ENCODE results near the gene ARHGAP42. TPM values are rescaled to one million over a fixed set of nuclear protein-coding genes. Genes with fewer than 3 reads are reported as not detected.

The ARHGAP42 gene
- total RNA-seq, 1 donor from 2014 or later: 0.10 TPM

DNA sequence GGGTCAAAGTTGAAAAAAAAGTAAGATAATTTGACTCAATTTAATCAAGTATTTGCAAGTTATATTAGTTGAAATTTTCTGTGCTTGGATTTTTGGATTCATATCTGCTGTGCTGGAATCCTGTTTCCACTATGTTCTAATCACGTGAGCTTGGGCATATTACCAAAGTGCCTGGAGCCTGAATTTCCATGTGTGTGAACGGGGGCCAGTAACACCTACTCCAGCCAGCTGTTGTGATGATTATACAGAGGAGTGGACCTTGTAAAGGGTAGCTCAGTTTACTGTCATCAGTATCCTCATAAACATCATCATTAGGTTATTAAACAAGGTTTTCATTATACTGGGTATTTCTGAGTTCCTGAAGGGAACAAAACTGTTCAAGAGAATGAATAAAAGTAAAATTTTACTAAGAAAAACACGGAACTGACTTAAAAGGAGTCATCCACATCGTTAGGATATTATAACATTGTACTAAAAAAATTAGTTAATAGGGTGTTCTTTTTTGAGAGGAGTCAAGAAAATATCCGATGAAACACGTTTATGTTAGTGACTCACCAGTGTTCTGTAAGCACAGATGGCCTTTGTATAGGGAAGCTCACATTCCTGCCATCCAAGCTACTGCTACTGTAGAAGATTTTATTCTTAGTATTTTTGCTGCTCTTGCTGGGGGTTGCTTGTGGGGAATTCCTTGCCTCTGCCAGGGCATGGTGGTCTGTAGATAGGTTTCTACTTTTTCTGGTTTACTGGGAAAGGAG is 144.1 kb downstream of the ARHGAP42 start:
- no peak for DNase-seq (ENCODE audit: low spot score)
- no peaks in the 10 kb centered on the region for H3K9me3 Mint-ChIP-seq
- intact Hi-C loops (cut with micrococcal nuclease): no loop called here
- H3K4me3 Mint-ChIP-seq: no peak overlapping the region
- H3K4me1 Mint-ChIP-seq (ENCODE audit: low read depth): no peaks in the 10 kb centered on the region
- H3K27me3 Mint-ChIP-seq (ENCODE audit: insufficient read depth): no peaks in the 10 kb centered on the region
- H3K36me3 Mint-ChIP-seq (ENCODE audit: low read depth): no peaks in the 10 kb centered on the region
- no peak overlapping the region for H3K27ac Mint-ChIP-seq

DNA sequence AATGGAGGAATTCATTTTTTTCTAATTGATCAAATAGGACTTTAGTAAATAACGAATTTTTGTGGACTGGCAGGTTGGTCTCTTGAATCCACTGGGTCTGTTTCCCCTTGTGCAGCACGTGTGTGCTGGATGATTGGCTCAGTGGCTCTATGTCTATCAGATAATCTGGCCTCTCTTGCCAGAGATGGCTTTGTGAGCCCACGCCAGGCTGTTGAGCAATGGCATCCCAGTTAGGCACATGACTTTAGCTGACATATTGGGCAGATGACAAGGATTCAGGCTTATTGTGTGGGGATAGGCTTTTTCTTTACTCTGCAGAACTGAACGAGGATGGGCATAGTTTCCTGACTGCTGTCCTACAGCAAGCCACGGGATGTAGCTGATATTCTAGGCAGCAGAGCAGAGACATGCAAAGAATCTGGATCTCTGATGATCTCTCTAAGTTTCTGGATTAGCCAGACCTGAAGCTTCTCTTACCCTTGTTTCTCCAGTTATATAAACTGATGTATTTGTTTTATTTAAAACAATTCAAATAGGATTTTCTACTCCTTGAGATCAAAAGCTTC is 144.9 kb downstream of the ARHGAP42 start:
- H3K27me3 Mint-ChIP-seq (ENCODE audit: insufficient read depth): no peaks in the 10 kb centered on the region
- no peaks in the 10 kb centered on the region for H3K4me1 Mint-ChIP-seq (ENCODE audit: low read depth)
- no peaks in the 10 kb centered on the region for H3K36me3 Mint-ChIP-seq (ENCODE audit: low read depth)
- H3K27ac Mint-ChIP-seq: no peak overlapping the region
- DNase-seq (ENCODE audit: low spot score): no peak
- intact Hi-C loops (cut with micrococcal nuclease): no loop called here
- H3K9me3 Mint-ChIP-seq: no peaks in the 10 kb centered on the region
- no peak overlapping the region for H3K4me3 Mint-ChIP-seq

GRCh38 chr11:100832829-100833228 is 145.7 kb downstream of the ARHGAP42 start:
- intact Hi-C loops (cut with micrococcal nuclease): no loop called here
- no peak for DNase-seq (ENCODE audit: low spot score)
- Mint-ChIP-seq H3K27me3 (ENCODE audit: insufficient read depth) (no peaks in the 10 kb centered on the region), H3K4me1 (ENCODE audit: low read depth) (no peaks in the 10 kb centered on the region), H3K27ac (no peak overlapping the region), H3K36me3 (ENCODE audit: low read depth) (no peaks in the 10 kb centered on the region), H3K4me3 (no peak overlapping the region), H3K9me3 (no peaks in the 10 kb centered on the region)

DNA sequence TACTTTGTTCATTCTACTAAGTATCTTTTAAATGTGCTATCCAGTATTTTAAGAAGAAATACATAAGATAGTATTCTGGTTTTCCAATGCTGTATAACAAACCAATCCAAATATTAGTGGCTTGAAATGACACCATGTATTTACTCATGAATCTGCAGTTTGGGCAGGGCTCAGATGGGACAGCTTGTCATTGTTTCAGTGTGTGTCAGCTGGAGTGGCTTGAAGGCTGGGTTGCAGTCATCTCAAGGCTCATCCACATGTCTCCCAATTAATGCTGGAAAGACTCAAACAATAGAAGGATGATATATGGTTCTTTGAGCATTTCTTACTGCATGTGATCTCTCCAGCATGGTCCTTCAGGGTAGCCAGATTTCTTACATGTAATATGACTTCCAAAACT is 146.2 kb downstream of the ARHGAP42 start:
- intact Hi-C loops (cut with micrococcal nuclease): no loop called here
- Mint-ChIP-seq H3K36me3 (ENCODE audit: low read depth) (no peaks in the 10 kb centered on the region), H3K4me3 (no peak overlapping the region), H3K27me3 (ENCODE audit: insufficient read depth) (no peaks in the 10 kb centered on the region), H3K27ac (no peak overlapping the region), H3K9me3 (no peaks in the 10 kb centered on the region), H3K4me1 (ENCODE audit: low read depth) (no peaks in the 10 kb centered on the region)
- DNase-seq (ENCODE audit: low spot score): no peak

DNA sequence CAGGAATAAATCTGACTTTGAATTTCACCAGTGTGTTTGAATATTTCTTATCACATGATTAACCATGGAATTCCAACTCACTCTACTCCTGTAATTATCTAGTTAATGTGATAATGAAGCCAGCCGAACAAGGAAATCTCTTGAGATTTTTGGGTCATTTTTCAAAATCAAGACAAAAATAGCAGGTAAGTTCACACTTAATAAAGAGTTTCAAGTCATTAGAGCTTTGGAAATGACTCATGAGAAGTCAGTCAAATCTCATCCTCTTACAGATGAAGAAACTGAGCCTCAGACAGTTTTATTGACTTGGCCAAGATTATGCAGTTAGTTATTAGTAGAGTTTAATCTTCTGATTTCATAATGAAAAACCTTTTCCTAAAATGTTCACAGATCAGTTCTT is 148.8 kb downstream of the ARHGAP42 start:
- intact Hi-C loops (cut with micrococcal nuclease): no loop called here
- no peaks in the 10 kb centered on the region for H3K9me3 Mint-ChIP-seq
- H3K27ac Mint-ChIP-seq: no peak overlapping the region

DNA sequence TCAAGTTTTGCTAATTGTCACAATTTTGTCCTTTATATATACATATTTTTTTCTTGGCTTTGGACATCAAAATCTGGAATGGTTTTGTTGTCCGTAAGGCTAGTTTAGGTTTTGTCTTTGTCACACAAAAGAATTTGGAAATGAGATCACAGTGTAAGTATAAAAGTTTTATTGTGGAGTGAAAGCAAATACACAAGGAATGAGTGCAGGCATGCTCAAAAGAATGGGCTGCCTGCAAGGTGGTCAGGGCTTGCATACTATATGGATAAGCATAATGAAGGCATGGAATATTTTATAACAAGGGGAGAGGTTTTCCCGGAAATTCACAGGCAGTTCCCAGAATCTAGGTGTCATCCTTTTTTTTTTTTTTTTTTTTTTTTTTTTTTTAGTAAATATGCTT is 150.2 kb downstream of the ARHGAP42 start:
- no peaks in the 10 kb centered on the region for H3K4me1 Mint-ChIP-seq (ENCODE audit: low read depth)
- no peaks in the 10 kb centered on the region for H3K27me3 Mint-ChIP-seq (ENCODE audit: insufficient read depth)
- H3K9me3 Mint-ChIP-seq: no peaks in the 10 kb centered on the region
- intact Hi-C loops (cut with micrococcal nuclease): no loop called here
- no peak for DNase-seq (ENCODE audit: low spot score)
- H3K36me3 Mint-ChIP-seq (ENCODE audit: low read depth): no peaks in the 10 kb centered on the region
- no peak overlapping the region for H3K4me3 Mint-ChIP-seq
- no peak overlapping the region for H3K27ac Mint-ChIP-seq

More for the DNA sequence above, 148.8 kb downstream of the ARHGAP42 start:
- Mint-ChIP-seq H3K27me3 (ENCODE audit: insufficient read depth) (no peaks in the 10 kb centered on the region), H3K4me1 (ENCODE audit: low read depth) (no peaks in the 10 kb centered on the region), H3K36me3 (ENCODE audit: low read depth) (no peaks in the 10 kb centered on the region), H3K4me3 (no peak overlapping the region)
- no peak for DNase-seq (ENCODE audit: low spot score)

- H3K9me3 Mint-ChIP-seq: no peaks in the 10 kb centered on the region
- intact Hi-C loops (cut with micrococcal nuclease): no loop called here
- H3K27me3 Mint-ChIP-seq (ENCODE audit: insufficient read depth): no peaks in the 10 kb centered on the region
- DNase-seq (ENCODE audit: low spot score): no peak
- no peaks in the 10 kb centered on the region for H3K36me3 Mint-ChIP-seq (ENCODE audit: low read depth)
- H3K27ac Mint-ChIP-seq: no peak overlapping the region
- no peaks in the 10 kb centered on the region for H3K4me1 Mint-ChIP-seq (ENCODE audit: low read depth)
- H3K4me3 Mint-ChIP-seq: no peak overlapping the region
These were observed 154.8 kb downstream of the ARHGAP42 start for GRCh38 chr11:100841711-100842407.

- no peak overlapping the region for H3K27ac Mint-ChIP-seq
- H3K4me3 Mint-ChIP-seq: no peak overlapping the region
- H3K36me3 Mint-ChIP-seq (ENCODE audit: low read depth): no peaks in the 10 kb centered on the region
- no peaks in the 10 kb centered on the region for H3K9me3 Mint-ChIP-seq
- intact Hi-C loops (cut with micrococcal nuclease): no loop called here
- no peaks in the 10 kb centered on the region for H3K27me3 Mint-ChIP-seq (ENCODE audit: insufficient read depth)
- no peaks in the 10 kb centered on the region for H3K4me1 Mint-ChIP-seq (ENCODE audit: low read depth)
- DNase-seq (ENCODE audit: low spot score): no peak
These were observed 160.7 kb downstream of the ARHGAP42 start for GRCh38 chr11:100847696-100848216.

GRCh38 chr11:100849009-100849900 is 162.2 kb downstream of the ARHGAP42 start:
- Mint-ChIP-seq H3K27ac (no peak overlapping the region), H3K4me1 (ENCODE audit: low read depth) (no peaks in the 10 kb centered on the region), H3K36me3 (ENCODE audit: low read depth) (no peaks in the 10 kb centered on the region), H3K9me3 (no peaks in the 10 kb centered on the region), H3K27me3 (ENCODE audit: insufficient read depth) (no peaks in the 10 kb centered on the region), H3K4me3 (no peak overlapping the region)
- no peak for DNase-seq (ENCODE audit: low spot score)
- intact Hi-C loops (cut with micrococcal nuclease): no loop called here

GRCh38 chr11:100849901-100850235 is 162.8 kb downstream of the ARHGAP42 start:
- no peaks in the 10 kb centered on the region for H3K36me3 Mint-ChIP-seq (ENCODE audit: low read depth)
- H3K4me1 Mint-ChIP-seq (ENCODE audit: low read depth): no peaks in the 10 kb centered on the region
- no peak overlapping the region for H3K27ac Mint-ChIP-seq
- H3K4me3 Mint-ChIP-seq: no peak overlapping the region
- intact Hi-C loops (cut with micrococcal nuclease): no loop called here
- no peaks in the 10 kb centered on the region for H3K27me3 Mint-ChIP-seq (ENCODE audit: insufficient read depth)
- DNase-seq (ENCODE audit: low spot score): no peak
- H3K9me3 Mint-ChIP-seq: no peaks in the 10 kb centered on the region

DNA sequence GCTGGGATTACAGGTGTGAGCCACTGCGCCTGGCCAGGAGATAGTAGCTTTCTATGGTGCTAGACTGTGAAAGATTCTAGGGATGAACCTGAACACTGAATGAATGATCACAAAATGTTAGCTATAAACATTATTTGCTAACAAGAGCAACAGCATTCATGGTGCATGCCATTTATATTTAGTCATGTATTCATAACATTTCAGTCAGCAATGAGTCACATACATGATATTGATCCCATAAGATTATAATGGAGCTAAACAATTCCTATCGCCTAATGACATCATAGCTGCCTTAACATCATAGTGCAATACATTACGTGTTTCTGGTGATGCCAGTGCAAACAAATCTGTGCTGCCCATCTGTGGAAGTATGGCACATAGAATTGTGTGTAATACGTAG is 164.1 kb downstream of the ARHGAP42 start:
- no peak overlapping the region for H3K27ac Mint-ChIP-seq
- no peaks in the 10 kb centered on the region for H3K9me3 Mint-ChIP-seq
- H3K4me3 Mint-ChIP-seq: no peak overlapping the region
- DNase-seq (ENCODE audit: low spot score): no peak
- H3K4me1 Mint-ChIP-seq (ENCODE audit: low read depth): no peaks in the 10 kb centered on the region
- intact Hi-C loops (cut with micrococcal nuclease): no loop called here
- no peaks in the 10 kb centered on the region for H3K36me3 Mint-ChIP-seq (ENCODE audit: low read depth)
- no peaks in the 10 kb centered on the region for H3K27me3 Mint-ChIP-seq (ENCODE audit: insufficient read depth)

GRCh38 chr11:100851584-100852152 is 164.6 kb downstream of the ARHGAP42 start:
- DNase-seq (ENCODE audit: low spot score): no peak
- H3K4me3 Mint-ChIP-seq: no peak overlapping the region
- H3K27me3 Mint-ChIP-seq (ENCODE audit: insufficient read depth): no peaks in the 10 kb centered on the region
- H3K9me3 Mint-ChIP-seq: no peaks in the 10 kb centered on the region
- intact Hi-C loops (cut with micrococcal nuclease): no loop called here
- no peaks in the 10 kb centered on the region for H3K4me1 Mint-ChIP-seq (ENCODE audit: low read depth)
- no peaks in the 10 kb centered on the region for H3K36me3 Mint-ChIP-seq (ENCODE audit: low read depth)
- no peak overlapping the region for H3K27ac Mint-ChIP-seq
